HEK293 (cell line): ENCODE results near the gene DPYD.

ENCODE experiments used
- GLIS1 ChIP-seq: fragments of 450-650 bp; formaldehyde crosslinking; IDR thresholded peaks from 2 replicates; pipeline ENCODE4 v1.5.1; 2016; ENCODE audit warnings: missing biosample characterization, missing genetic modification characterization
- YY1 ChIP-seq: fragments of 450-650 bp; formaldehyde crosslinking; IDR thresholded peaks from 2 replicates; pipeline ENCODE4 v1.5.1; 2018; ENCODE audit warnings: missing biosample characterization, missing genetic modification characterization
- ZNF776 ChIP-seq: fragments of 450-650 bp; formaldehyde crosslinking; IDR thresholded peaks from 2 replicates; pipeline ENCODE4 v1.5.0; 2017; ENCODE audit warnings: missing biosample characterization, missing genetic modification characterization, borderline replicate concordance
- TF ChIP-seq, protein P1 (sequence below): fragments of 450-650 bp; formaldehyde crosslinking; IDR thresholded peaks from 2 replicates; pipeline ENCODE4 v1.5.1; 2016; ENCODE audit warnings: missing biosample characterization, missing genetic modification characterization

DNA sequence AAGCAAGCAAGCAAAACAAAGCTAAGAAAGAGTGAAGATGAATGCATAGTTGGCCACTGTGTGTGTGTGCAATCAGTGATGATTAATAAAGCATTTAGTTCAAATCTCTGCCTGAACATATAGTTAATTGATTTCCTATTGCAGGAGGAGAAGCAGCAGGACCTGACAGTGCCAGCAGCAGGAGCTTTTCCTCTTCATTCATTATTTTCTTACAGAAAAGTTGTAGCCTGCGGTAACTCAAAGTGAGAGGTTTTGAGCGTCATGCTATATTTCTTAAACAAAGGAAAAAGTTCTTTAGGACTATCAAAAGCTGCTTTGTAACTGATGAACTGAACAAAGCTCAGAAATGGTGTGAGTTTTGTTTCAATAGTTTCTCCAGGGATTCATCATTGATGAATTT lies 819.3 kb downstream of the DPYD start:
- TF ChIP-seq, protein P1, sequence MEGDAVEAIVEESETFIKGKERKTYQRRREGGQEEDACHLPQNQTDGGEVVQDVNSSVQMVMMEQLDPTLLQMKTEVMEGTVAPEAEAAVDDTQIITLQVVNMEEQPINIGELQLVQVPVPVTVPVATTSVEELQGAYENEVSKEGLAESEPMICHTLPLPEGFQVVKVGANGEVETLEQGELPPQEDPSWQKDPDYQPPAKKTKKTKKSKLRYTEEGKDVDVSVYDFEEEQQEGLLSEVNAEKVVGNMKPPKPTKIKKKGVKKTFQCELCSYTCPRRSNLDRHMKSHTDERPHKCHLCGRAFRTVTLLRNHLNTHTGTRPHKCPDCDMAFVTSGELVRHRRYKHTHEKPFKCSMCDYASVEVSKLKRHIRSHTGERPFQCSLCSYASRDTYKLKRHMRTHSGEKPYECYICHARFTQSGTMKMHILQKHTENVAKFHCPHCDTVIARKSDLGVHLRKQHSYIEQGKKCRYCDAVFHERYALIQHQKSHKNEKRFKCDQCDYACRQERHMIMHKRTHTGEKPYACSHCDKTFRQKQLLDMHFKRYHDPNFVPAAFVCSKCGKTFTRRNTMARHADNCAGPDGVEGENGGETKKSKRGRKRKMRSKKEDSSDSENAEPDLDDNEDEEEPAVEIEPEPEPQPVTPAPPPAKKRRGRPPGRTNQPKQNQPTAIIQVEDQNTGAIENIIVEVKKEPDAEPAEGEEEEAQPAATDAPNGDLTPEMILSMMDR (tag by site-specific recombination): no peak
- TF ChIP-seq YY1 (tag by site-specific recombination): no peak
- TF ChIP-seq ZNF776 (tag by site-specific recombination): no peak
- TF ChIP-seq GLIS1 (tag by site-specific recombination): no peak
